Measurements from ENCODE around the gene NUP210. TPM values are rescaled to one million over a fixed set of nuclear protein-coding genes. Genes with fewer than 3 reads are reported as not detected.

The NUP210 gene
- total RNA-seq, 1 experiment from 2014 or later: 11.4 TPM

DNA sequence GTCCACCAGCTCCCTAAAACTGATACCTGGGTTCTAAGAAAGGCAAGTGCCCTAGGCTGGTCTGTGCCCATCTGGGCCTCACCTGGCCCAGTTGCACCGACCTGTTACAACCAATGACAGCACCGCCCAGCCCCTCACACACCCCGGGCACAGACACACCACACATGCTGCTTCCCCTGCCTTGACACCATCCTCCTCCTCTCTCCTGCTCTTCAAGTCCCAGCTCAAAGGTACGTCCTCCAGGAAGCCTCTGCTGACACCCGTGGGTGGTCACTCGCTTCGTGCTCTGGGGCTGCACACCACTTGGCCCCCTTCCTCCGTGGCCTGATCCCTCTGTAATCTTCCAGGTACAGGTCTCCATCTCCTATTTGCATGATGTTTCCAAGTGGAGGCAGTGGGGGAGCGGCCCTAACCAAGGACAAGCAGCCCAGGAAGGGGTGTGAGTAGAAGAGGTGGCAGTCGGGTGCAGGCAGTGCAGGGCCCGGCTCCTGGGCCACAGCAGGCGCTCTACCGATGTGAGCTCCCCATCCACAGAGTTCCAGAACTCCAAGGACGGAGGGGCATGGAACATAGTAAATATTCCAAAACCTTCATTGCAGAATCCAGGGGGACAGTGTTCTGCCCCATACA, 144.6 kb downstream of the NUP210 start:
- Histone ChIP-seq H3K4me1 (ENCODE audit: insufficient read depth, low read length, poor library complexity, severe bottlenecking) (no peaks in the 10 kb centered on the region), H3K36me3 (ENCODE audit: insufficient read depth, low read length, poor library complexity, severe bottlenecking) (no peaks in the 10 kb centered on the region), H3K4me3 (ENCODE audit: low read depth, low read length, poor library complexity, severe bottlenecking) (no peak overlapping the region), H3K9me3 (ENCODE audit: low read depth, low read length, poor library complexity, severe bottlenecking) (no peaks in the 10 kb centered on the region), H3K27ac (ENCODE audit: low read depth, low read length, poor library complexity, severe bottlenecking) (no peak overlapping the region), H3K27me3 (replicated peaks; ENCODE audit: insufficient read depth, low read depth, low read length, poor library complexity) (peaks cover 10% of the 10 kb centered on the region)
- ChIA-PET POLR2A (ENCODE audit: low non-redundant PET) (no interaction called here), CTCF (no interaction called here)
- intact Hi-C loops (cut with micrococcal nuclease; ENCODE audit: unreplicated experiment): no loop called here
- no TSS peak for BruUV-seq (replicated peaks)
- no peak for DNase-seq (ENCODE audit: low spot score)
- TF ChIP-seq CTCF (conservative IDR thresholded peaks at IDR 0.05; ENCODE audit: low read depth, low read length) (no peak), EZH2 (IDR thresholded peaks at IDR 0.05; ENCODE audit: borderline replicate concordance, low read depth, low read length, poor library complexity, severe bottlenecking) (no peak)

- no TSS peak for BruUV-seq (replicated peaks)
- peaks cover 4% of the 10 kb centered on the region for H3K9me3 ChIP-seq (ENCODE audit: low read depth, low read length, poor library complexity, severe bottlenecking)
- H3K27ac ChIP-seq (ENCODE audit: low read depth, low read length, poor library complexity, severe bottlenecking): no peak overlapping the region
- H3K36me3 ChIP-seq (ENCODE audit: insufficient read depth, low read length, poor library complexity, severe bottlenecking): no peaks in the 10 kb centered on the region
- intact Hi-C loops (cut with micrococcal nuclease; ENCODE audit: unreplicated experiment): no loop called here
- TF ChIP-seq EZH2 (IDR thresholded peaks at IDR 0.05; ENCODE audit: borderline replicate concordance, low read depth, low read length, poor library complexity, severe bottlenecking) (no peak), CTCF (conservative IDR thresholded peaks at IDR 0.05; ENCODE audit: low read depth, low read length) (no peak)
- ChIA-PET CTCF (no interaction called here), POLR2A (ENCODE audit: low non-redundant PET) (no interaction called here)
- peaks cover 9% of the 10 kb centered on the region for H3K27me3 ChIP-seq (replicated peaks; ENCODE audit: insufficient read depth, low read depth, low read length, poor library complexity)
- DNase-seq (ENCODE audit: low spot score): no peak
- H3K4me3 ChIP-seq (ENCODE audit: low read depth, low read length, poor library complexity, severe bottlenecking): no peak overlapping the region
- H3K4me1 ChIP-seq (ENCODE audit: insufficient read depth, low read length, poor library complexity, severe bottlenecking): no peaks in the 10 kb centered on the region
Measured at GRCh38 chr3:13274551-13275332, 145.4 kb downstream of the NUP210 start.

DNA sequence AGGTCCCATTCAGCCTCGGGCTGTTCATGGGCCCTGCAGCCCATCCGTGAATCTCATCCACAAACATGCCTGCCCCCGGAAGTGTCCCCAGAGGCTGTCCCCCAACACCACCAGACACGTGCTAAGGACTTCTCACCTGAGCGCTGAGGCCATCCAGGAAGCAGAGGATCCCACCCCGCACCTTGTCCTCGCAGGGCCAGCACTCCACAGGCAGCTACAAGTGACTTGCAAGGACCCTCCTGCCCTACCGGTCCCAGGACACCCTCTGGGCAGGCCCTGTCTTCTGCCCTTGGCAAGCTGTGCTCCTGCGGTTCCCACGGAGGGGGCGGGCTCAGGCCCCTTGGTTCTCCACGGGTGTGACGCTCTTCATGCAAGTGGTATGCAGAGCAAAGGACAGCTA, 146.0 kb downstream of the NUP210 start:
- no peaks in the 10 kb centered on the region for H3K4me1 ChIP-seq (ENCODE audit: insufficient read depth, low read length, poor library complexity, severe bottlenecking)
- H3K4me3 ChIP-seq (ENCODE audit: low read depth, low read length, poor library complexity, severe bottlenecking): no peak overlapping the region
- no peak for DNase-seq (ENCODE audit: low spot score)
- H3K36me3 ChIP-seq (ENCODE audit: insufficient read depth, low read length, poor library complexity, severe bottlenecking): no peaks in the 10 kb centered on the region
- peaks cover 9% of the 10 kb centered on the region for H3K27me3 ChIP-seq (replicated peaks; ENCODE audit: insufficient read depth, low read depth, low read length, poor library complexity)
- intact Hi-C loops (cut with micrococcal nuclease; ENCODE audit: unreplicated experiment): no loop called here
- CTCF ChIA-PET: no interaction called here
- peaks cover 4% of the 10 kb centered on the region for H3K9me3 ChIP-seq (ENCODE audit: low read depth, low read length, poor library complexity, severe bottlenecking)
- no TSS peak for BruUV-seq (replicated peaks)
- H3K27ac ChIP-seq (ENCODE audit: low read depth, low read length, poor library complexity, severe bottlenecking): no peak overlapping the region
- no peak for TF ChIP-seq EZH2 (IDR thresholded peaks at IDR 0.05; ENCODE audit: borderline replicate concordance, low read depth, low read length, poor library complexity, severe bottlenecking)
- POLR2A ChIA-PET (ENCODE audit: low non-redundant PET): no interaction called here

Measured in A673 (cell line).